GM21825 (cell line): Measurements from ENCODE around the gene TMEM250.
A peak's percentile ranks its signal among the peaks of the same experiment; 100 is the strongest.
"Not testable (repeated sequence)": the region's sequence is repeated elsewhere in the genome, so short reads cannot be mapped to it uniquely, and the experiment has no call there.

ENCODE experiments used
- ATAC-seq: cut with Tn5 transposase; IDR thresholded peaks from one replicate; pipeline ENCODE4 v1.9.1; 2021; ENCODE audit warnings: mild to moderate bottlenecking, moderate library complexity; ENCODE audit not compliant: unreplicated experiment

TMEM250 gene

DNA sequence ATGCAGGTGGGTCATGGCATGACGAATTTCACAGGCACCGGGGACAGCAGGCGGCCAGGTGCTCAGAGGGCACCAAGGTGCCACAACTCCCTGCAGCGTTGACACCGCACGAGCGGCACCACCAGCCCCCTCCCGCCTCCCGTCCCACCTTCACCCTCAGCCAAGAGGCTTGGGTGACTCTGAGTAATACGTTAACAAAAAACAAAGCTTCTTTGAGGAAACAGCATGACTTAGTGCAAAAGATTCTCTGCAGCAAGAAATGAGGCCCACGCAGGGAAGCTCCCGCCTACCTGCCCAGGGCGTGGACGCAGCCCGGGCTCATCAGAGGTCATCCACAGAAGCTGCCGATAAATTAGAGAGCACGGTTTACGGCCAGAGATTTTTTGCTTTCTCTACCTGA lies 4.1 kb downstream of the TMEM250 start:
- ATAC-seq: no peak

DNA sequence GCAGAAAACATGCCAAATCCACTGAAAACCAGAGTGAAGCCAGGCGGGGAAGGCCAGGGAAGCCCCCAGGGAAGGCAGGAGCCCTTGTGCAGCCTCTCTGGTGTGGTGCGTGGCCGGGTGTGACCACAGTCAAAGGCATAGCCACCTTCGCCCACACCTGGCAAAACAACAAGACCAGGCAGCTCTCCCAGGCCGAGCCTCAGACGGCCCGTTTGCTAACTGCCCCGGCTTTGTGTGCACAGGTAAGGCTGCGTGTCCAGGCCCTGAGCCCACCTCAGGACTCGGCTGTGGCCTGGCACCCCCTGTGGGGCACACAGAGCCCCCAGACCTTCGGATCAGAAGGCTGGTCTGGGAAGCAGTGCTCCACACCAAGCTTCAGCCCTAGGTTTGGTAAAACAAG lies 6.1 kb downstream of the TMEM250 start:
- no peak for ATAC-seq

DNA sequence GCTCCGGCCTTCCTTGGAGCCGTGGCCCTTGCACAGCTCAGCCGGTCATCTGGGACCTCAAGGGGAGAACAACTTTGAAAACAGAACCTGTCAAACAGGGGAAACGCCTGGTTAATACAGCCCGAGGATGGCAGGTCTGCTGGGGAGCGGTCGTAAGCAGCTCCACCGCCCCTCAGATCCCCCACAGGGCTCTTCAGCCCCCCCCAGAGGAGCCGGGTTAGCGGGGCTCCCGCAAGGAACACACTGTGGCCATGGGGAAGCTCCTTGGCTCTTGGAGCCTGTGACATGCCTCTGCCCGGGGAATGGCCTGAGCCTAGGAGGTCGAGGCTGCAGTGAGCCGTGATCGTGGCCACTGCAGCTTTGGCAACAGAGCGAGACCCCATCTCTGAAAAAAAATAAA lies 6.8 kb downstream of the TMEM250 start:
- no peak for ATAC-seq

DNA sequence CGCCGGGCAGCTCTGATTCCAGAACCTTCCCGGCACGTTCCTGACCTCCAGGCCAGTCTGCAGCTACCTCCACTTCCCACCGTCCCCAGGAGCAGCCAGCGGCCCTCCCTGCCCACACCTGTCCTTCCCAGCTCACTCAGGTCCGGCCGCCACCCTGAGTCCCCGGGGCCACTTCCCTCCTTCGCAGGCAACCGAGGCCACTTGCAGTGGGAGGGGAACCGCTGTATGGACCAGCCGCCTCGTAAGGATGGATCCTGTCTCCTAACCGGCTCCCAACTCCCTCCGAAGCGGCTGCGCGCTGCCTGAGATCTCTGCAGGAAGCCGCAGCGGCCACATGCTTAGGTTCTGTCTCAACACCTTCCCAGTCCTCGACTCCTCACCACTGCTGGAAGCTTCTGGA lies 7.5 kb downstream of the TMEM250 start:
- no peak for ATAC-seq

DNA sequence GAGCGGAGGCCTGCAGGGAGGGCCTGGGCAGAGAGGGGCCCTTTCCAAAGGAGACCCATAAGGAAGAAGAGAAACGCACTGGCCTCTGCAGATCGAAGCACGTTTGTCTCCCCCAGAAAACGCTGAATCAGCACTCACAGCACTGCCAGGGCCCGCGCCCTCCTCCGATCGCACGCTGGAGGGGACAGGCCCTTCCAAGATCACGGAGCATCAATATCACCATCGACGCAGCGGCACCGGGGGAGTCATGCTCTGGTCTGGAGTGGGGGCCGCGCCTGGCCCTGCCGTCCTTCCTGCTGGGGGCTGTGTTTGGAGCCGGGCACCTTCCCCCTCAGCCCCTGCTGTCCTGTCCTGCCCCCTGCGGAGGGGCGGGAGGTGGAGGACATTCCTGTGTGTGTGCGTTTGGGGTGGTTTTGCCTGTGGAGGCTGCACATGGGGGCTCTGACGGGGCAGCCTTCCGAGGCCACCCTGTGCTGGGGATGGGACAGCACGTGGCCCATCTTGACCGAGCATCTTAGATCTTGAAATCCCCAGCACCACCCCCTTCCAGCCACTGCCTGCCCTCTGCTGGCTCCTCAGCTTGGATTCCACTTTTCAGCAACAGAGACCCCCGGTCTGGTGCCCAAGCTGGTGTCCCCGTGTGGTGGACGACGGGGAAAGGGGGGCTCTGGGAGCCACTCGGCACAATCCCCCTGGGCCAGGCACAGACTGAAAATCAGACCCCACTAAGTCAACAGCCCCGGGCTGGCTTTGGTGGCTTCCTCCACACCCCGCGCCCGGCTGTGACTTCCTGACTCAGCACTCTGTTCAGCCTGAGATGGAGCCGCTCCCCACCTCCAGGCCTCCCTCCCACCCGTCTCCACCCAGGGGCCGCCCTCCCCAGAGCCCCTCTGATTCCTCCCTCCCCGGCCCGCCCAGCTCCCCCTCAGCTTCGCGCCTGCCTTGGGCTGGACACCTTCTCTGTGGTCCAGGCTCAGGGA lies 8.3 kb downstream of the TMEM250 start:
- no peak for ATAC-seq

DNA sequence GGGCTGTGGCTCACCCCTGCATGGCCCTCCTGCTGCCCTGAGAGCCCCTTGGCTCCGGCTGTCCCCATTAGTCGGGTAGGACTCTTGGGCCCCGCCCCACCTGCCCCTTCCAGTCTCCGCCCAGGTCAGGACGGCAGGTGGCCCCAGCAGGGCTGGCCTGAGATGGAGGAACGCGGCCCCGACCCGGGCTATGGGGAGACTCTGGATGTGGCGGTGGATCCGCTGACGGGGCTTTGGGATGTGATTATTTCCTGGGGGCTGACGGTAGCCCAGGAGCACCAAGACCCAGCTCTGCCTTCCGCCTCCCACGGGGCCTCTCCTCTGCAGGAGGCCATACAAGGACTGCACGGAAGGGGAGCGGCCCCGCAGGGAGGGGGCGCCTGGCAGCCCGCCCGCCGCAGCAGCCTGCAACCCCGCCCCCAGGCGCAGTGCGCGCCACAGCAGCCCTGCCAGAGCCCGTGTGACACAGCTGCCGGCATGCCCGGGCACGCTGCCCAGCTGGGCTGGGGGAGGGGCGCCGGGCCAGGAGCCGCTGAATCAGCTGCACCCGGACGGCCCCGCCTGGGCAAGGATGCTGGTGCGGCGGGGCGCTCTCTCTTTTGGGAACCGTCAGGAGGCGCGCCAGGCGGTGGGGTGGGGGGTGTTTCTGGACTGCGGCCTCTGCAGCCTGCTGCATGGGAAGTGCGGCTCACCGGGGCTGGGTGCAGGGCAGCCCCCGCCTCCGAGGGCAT lies 9.2 kb downstream of the TMEM250 start:
- ATAC-seq: peak; percentile 67

DNA sequence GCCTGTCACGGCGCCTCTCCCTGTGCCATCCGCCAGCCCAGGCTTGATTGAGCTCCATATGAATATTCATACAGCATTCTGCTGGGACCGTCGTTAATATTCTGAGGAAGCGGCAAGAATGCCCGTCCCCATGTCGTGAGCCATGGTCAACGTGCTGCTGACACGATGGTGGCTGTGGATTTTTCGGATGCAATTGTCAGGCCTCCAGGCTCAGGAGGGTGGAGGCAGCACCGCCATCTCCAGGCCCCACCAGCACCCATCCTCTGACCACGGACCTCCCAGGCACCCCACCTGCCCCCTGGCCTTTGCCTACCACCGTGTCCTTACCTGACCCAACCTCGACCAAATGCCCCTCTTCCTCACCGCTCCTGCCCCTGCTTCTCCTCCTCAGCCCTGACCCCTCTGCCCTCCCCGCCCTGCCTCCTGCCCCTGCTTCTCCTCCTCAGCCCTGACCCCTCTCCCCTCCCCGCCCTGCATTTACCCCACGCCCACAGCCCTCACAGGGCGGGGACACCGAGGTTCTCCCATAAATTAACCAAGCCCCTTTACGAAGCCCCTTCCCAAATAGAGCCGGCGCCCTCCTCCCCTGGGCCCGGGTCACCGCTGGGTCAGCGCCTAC lies 9.9 kb downstream of the TMEM250 start:
- no peak for ATAC-seq

DNA sequence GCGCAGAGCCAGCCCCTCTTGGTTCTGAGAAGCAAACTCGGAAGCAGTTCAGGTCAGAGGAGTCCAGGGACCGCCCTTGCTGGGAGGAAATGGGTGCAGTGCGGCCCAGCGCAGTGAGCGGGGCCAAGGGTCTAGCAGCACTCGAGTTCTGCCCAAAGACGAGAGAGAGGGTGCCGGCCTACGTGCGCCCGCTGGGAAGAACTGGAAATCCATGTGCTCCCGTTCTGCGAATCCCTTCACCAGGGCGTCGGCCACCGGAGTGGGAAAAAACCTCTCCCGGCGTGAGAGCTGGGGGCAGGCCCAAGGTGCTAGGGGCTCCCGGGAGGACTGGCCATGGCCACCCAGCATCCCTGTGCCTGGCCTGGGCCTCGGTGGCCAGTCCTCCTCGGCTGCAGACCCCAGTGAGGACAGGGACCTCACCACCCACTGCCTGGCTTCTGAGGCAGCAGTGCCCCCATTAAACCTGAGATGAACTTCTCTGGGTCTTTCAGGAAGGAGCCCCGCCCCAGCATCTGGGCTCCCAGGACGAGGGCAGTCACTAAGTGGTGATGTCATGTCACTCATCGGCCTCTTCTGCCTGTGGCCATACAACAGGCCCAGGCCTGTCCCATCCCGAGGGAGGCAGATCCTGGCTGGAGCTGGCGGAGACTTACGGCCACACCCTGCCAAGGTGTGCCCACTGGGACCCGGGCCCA lies 10.6 kb downstream of the TMEM250 start:
- ATAC-seq: no peak

DNA sequence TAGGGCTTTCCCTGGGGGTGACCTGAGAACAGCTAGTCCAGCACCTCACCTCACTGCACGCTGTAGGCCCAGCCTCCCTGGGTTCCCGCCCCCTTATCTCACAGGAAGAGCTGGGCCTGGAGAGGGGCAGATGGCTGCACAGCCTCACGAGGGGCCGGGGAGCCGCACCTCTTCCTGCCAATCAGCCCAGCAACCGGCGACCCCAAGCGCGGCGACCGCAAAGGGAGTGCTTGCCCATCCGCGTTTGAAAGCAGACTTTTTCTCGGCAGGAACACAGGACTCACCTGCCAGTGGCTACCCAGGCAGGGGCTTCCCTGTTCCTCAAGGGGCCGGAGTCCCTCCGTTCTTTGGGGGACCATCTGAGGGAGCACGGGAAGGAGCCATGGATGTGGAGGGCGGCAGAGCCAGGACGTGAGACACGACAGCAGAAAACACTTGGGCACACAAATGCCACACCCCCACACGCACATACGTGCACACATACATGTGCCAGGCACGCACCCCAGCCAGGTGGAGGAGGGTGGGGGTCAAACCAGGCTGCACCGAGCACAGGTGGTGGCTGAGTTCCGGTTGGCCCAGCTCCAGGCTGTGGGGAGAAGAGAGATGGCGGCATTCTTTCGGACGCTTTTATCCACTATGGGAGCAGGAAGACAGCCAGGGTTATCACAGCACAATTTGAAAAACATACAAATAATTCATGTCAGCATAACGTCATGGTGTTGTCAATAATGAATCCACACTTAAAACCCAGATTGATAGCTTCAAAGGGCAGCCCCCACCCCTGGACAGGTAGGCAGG lies 11.3 kb downstream of the TMEM250 start:
- no peak for ATAC-seq

DNA sequence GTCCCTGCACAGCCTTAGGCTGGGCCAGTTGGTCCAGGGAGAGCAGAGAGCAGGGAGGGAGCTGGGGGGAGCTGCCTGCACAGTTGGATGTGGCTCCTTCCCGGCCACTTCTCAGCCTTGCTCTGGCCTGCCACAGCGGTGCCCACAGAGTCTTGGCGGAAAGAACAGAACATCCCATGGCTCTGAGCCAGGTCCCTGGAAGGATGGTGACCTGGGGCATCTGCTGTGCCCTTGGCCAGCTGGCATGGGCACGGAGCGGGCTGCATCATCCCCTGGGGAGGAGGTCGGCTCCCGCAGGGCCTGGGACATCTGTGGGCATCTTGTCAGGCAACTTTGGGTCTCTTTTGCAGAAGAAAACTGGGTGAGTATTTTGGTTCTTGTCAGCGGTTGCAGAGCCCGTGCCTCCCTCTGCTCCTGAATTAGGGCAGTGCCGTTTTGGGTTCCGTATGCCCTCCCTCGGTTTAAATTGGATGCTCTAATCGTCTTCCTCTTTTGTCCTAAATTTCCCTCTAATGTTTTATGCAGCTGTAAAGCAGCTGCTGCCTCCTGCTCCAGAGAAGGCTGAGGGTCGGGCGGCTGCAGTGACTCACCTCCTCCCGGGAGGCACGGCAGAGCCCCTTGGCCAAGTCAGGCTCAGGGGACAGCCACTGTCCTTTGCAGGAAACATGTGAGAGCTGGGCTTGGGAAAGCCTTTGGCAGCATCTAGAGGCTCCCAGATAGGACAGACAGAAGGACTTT lies 13.1 kb downstream of the TMEM250 start:
- no peak for ATAC-seq

DNA sequence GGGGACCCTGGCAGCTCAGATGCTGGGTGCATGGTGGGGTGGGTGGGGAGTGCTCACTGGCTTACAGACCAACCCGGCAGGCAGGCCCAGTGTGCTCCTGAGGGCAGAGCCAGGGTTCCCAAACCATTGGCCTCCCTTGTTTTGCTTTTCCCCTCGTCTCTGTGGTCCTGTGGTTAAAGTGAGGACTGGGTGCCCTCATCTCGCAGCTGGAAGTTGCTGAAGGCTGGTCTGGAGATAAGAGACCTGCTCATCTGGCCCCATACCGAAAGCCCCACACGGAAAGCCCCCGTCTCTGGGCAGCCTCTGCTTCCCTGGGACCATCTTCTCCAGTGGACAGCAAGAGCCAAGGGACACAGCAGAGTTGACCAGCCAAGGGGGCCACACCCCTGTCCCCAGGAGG lies 13.8 kb downstream of the TMEM250 start:
- ATAC-seq: no peak

DNA sequence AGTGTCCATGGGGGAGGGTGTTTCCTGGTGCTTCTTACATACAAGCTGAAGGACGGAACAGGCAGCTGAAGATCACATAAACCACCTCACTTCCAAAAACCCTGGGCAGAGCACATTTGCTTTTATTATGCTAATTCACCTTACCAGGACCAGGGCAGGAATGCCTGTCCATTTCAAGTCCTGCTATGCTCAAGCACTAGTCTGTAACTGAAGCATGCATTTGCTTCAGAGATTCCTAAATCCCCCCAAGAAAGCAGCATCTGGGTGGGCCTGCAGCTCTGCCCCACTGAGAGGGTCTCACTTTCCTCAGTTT lies 14.2 kb downstream of the TMEM250 start:
- no peak for ATAC-seq

DNA sequence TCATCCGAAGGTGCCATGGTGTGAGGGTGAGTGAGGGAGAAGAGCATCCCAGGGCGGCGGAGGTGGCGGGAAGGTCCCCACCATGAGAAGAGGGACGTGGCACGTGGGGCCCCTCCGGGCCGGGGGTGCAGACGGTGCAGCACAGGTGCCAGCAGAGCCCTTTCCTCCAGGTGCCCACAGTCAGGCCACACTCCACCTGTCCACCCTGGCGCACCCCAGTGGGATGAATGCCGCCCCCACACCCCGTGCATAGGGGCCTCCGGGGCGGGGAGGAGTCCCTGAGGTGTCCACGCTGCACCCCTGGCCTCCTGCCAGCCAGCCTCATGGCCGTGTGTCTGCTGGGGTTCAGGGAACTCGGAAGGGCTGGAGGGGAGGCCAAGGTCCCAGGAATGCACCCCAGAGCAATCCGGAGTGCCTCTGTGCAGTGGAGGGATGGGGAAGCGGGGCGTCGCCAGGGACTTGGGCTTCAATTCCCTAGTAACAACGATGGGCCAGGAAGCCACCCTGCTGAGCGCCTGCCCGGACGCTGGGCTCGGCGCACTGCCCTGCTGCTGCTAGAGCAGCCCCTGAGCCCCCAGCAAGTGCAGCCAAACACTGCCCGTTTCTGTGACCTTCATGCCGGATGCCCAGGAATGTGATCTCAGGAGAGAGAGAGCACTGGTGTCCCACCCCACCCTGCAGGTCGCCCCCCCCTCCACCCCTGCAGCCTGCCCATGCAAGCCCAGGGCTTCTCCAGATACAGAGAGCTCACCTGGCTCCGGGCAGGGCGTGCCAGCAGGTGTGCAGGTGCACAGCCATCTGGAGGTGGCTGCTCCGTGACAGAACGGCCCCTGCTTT lies 14.8 kb downstream of the TMEM250 start:
- ATAC-seq: no peak

DNA sequence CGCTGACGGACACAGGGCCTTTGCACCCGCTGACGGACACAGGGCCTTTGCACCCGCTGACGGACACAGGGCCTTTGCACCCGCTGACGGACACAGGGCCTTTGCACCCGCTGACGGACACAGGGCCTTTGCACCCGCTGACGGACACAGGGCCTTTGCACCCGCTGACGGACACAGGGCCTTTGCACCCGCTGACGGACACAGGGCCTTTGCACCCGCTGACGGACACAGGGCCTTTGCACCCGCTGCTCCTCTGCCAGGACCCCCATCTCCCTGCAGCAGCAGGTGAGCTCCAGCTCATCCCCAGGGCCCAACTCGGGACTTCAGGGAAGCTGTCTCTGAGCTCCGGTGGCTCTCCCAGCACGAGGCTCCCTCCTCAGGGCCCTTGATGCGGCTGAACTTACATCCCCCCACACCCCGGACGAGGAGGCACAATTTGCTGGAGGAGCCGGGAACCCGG lies 17.0 kb downstream of the TMEM250 start:
- not testable (repeated sequence) for ATAC-seq

DNA sequence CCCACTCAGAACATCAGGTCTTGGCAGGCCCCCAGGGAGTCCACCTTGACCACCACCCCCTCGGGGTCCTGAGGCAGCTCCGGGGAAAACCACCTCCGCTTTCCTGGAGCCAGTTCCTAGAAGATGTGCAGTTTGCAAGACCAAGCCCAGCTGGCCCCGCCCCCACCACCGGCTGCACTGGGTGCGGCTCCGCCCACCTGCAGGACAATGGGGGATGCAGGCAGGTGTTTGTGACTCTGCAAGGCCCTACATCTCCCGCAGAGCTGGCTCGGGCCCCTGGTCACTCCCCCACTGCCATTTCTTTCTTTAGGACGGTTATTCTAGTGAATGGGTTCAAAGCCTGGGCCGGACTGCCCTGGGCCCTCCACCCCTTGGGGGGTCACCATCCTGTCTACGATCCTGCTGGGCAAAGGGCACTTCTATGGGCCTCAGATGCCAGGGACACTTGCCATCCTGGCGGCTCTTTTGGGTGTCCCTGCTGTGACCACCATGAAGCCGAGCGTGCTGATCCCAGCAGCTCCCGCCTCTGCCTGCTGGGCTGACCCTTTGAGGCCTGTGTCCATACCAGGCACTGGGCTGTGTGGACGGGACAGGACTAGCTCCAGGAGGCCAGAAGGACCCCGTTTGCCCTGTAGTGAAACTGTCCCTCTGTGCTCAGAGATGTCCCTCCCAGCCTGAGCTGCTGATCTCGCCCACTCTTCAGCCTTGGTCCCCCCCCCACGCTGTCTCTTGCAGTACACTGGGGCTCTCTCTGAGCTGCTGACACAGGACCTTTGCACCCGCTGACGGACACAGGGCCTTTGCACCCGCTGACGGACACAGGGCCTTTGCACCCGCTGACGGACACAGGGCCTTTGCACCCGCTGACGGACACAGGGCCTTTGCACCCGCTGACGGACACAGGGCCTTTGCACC lies 17.7 kb downstream of the TMEM250 start:
- no peak for ATAC-seq

DNA sequence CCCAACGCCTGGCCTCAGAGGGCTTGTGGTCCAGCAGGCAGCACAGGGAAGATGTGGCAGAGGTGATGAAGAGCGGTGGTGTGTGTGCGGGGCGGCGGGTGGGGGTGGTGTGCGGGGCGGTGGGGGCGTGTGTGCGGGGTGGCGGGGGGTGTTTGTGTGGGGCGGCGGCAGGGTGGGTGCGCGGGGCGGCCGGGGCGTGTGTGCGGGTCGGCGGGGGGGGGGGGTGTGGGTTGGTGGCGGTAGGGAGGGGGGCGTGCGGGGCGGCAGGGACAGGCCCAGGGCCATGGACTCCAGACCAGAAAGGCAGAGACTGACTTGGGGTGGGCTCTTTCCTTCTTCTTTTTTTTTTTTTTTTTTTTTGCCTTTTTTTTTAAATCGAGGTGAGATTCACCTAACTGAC lies 19.1 kb downstream of the TMEM250 start:
- ATAC-seq: no peak

DNA sequence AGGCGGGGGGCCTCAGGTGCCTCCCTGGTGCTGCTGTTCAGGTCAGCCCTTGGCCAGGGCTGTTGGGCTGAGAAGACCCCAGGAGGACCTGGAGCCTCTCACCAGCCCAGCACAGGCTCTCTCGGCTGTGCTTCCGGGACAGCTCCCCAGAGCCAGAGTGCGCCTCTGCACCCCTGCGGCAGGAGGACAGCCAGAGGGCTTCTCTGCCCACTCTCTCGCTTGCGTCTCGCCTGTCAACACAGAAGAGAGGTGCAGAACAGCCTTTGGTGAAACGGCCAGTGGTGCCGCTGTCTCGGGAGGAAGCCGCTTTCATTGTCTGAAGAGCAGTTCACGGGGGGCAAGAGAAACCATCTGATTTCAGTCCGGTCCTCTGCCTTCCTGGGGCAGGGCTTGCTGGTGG lies 19.8 kb downstream of the TMEM250 start:
- ATAC-seq: no peak

DNA sequence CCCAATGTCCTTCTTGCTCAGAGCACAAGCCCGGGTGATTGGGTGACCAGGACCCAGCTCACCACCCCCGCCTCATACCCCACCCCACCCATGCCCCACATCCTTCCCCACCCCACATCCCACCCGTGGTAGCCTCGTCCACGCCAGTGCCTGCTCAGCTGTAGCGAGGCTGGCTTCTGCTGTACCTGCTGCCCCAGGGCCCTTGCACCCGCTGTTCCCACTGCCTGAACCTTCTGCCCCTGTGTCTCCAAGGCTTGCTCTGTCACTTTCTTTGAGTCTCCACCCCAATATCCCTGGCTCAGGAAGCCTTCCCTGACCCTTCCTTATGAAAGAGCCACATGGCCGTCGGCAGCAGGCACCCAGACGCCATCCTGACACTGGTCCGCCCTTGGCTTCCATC lies 20.5 kb downstream of the TMEM250 start:
- no peak for ATAC-seq
